ENCODE data around the gene F2RL2.
A peak's percentile ranks its signal among the peaks of the same experiment; 100 is the strongest.

Gene F2RL2

GRCh38 chr5:76622973-76623596 lies at the start of gene F2RL2:
Gene F2RL2, minus strand, starts transcription at chr5:76623403. Its CDS starts 173 bp downstream, at chr5:76623230.
- DNase-seq (ENCODE audit: low read depth, low spot score), result no peak

- no peak for DNase-seq (ENCODE audit: low read depth, low spot score)
Measured at GRCh38 chr5:76672242-76672641, 49.0 kb upstream of the F2RL2 start.

GRCh38 chr5:76670508-76670907 lies 47.3 kb upstream of the F2RL2 start:
- DNase-seq (ENCODE audit: low read depth, low spot score), result no peak

- no peak for DNase-seq (ENCODE audit: low read depth, low spot score)
Measured at GRCh38 chr5:76669245-76669644, 46.0 kb upstream of the F2RL2 start.

GRCh38 chr5:76667495-76667894 lies 44.3 kb upstream of the F2RL2 start:
- DNase-seq (ENCODE audit: low read depth, low spot score), result no peak

GRCh38 chr5:76664079-76664478 lies 40.9 kb upstream of the F2RL2 start:
- DNase-seq (ENCODE audit: low read depth, low spot score), result no peak

- no peak for DNase-seq (ENCODE audit: low read depth, low spot score)
Measured at GRCh38 chr5:76663573-76663972, 40.4 kb upstream of the F2RL2 start.

GRCh38 chr5:76662521-76662920 lies 39.3 kb upstream of the F2RL2 start:
- DNase-seq (ENCODE audit: low read depth, low spot score), result no peak

- no peak for DNase-seq (ENCODE audit: low read depth, low spot score)
Measured at GRCh38 chr5:76660360-76660759, 37.2 kb upstream of the F2RL2 start.

- DNase-seq (ENCODE audit: low read depth, low spot score), result no peak
Measured at GRCh38 chr5:76657683-76658311, 34.6 kb upstream of the F2RL2 start.

- DNase-seq (ENCODE audit: low read depth, low spot score), result no peak
Measured at GRCh38 chr5:76657091-76657490, 33.9 kb upstream of the F2RL2 start.

GRCh38 chr5:76652809-76653414 lies 29.7 kb upstream of the F2RL2 start:
- DNase-seq (ENCODE audit: low read depth, low spot score), result no peak

GRCh38 chr5:76649140-76649539 lies 25.9 kb upstream of the F2RL2 start:
- no peak for DNase-seq (ENCODE audit: low read depth, low spot score)

GRCh38 chr5:76643371-76643770 lies 20.2 kb upstream of the F2RL2 start:
- no peak for DNase-seq (ENCODE audit: low read depth, low spot score)

- DNase-seq (ENCODE audit: low read depth, low spot score), result no peak
Measured at GRCh38 chr5:76642390-76643040, 19.3 kb upstream of the F2RL2 start.

GRCh38 chr5:76641514-76642120 lies 18.4 kb upstream of the F2RL2 start:
- peak; percentile 62 for DNase-seq (ENCODE audit: low read depth, low spot score)

GRCh38 chr5:76638479-76638878 lies 15.3 kb upstream of the F2RL2 start:
- DNase-seq (ENCODE audit: low read depth, low spot score), result no peak

- DNase-seq (ENCODE audit: low read depth, low spot score), result no peak
Measured at GRCh38 chr5:76637490-76637889, 14.3 kb upstream of the F2RL2 start.

GRCh38 chr5:76634661-76635060 lies 11.5 kb upstream of the F2RL2 start:
- DNase-seq (ENCODE audit: low read depth, low spot score), result no peak

GRCh38 chr5:76626738-76627137 lies 3.5 kb upstream of the F2RL2 start:
- no peak for DNase-seq (ENCODE audit: low read depth, low spot score)

GRCh38 chr5:76625087-76625815 lies 2.0 kb upstream of the F2RL2 start:
- DNase-seq (ENCODE audit: low read depth, low spot score), result no peak

- no peak for DNase-seq (ENCODE audit: low read depth, low spot score)
Measured at GRCh38 chr5:76622076-76622475, 1.1 kb downstream of the F2RL2 start.
